ENCODE measurements around the gene DIO3.
"Not testable (repeated sequence)": the region's sequence is repeated elsewhere in the genome, so short reads cannot be mapped to it uniquely, and the experiment has no call there.

The DIO3 gene

DNA sequence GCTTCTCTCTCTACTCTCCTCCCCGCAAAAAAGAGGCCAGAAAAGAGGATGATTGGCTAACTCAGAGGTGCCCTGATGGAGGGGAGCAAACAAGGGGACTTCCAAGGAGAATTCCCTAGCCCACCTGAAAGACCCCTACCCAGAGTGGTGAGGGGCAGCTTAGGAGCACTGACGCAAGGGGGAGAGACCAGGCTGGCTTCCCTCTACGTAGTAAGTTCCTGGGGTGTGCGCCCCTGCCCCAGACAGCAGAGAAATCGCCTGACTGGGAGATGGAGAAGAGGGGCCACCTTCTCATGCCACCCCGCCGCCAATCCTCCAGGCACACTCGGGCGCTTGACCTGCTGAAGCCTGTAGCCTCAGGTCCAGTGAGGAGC lies 2.1 kb upstream of the DIO3 start:
- H3K4me3 Mint-ChIP-seq = no peak overlapping the region

DNA sequence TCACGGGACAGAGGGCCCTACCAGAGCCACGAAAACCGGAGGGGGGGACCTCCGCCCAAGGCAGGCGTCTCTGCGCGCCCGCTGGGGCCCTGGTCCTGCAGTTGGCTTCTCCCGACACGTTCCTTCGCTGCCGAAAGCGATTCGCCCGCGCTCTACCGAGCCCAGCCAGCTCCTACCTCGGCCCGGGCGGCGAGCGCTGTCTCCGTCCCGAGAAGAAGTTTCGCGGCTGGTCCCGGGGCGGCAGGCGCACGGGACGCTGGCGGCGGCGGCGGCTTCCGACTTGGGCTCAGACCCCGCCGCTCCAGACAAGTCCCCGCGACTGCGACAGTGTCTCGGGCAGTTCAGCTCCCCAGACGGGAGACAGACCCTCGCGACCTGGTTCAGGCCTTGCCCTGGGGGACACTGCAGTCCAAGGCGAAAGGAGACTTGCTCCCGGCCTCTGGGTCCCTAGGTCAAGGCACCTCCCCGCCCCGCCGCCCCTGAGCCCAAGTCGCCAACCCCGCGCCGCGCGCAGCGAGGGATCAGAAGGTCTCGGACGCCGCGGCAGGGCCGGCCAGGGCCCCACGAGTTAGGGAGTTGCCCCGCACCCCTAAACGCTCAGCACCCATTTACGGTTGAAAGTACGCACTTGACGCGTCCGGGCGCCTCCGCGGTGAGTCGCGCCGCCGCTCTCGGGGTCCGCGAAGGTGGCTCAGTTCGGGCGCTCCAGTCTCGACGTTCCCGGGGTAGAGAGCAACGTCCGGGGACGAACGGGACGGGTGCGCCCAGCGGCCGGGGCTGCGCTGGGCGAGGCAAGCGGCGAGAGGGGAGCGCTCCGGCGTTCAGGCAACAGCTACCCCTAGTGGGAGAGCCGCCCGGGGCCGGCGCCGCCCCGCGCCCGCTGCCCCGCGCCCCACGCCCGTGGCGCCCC lies 1.4 kb upstream of the DIO3 start:
- Mint-ChIP-seq H3K9me3 (peaks cover 1% of the 10 kb centered on the region), H3K4me1 (peaks cover 4% of the 10 kb centered on the region), H3K36me3 (peaks cover 9% of the 10 kb centered on the region), H3K27me3 (peaks cover 25% of the 10 kb centered on the region), H3K27ac (no peak overlapping the region), H3K4me3 (no peak overlapping the region)
- DNase-seq (ENCODE audit: low spot score in 2 of 2) (no peak), ATAC-seq (ENCODE audit: low read depth) (no peak)

More for the DNA sequence above, 2.1 kb upstream of the DIO3 start:
- DNase-seq (ENCODE audit: low spot score in 2 of 2) = no peak
- Mint-ChIP-seq H3K27me3 (peaks cover 25% of the 10 kb centered on the region), H3K9me3 (peaks cover 1% of the 10 kb centered on the region), H3K36me3 (peaks cover 9% of the 10 kb centered on the region), H3K4me1 (peaks cover 4% of the 10 kb centered on the region), H3K27ac (no peak overlapping the region)
- ATAC-seq (ENCODE audit: low read depth) = no peak

DNA sequence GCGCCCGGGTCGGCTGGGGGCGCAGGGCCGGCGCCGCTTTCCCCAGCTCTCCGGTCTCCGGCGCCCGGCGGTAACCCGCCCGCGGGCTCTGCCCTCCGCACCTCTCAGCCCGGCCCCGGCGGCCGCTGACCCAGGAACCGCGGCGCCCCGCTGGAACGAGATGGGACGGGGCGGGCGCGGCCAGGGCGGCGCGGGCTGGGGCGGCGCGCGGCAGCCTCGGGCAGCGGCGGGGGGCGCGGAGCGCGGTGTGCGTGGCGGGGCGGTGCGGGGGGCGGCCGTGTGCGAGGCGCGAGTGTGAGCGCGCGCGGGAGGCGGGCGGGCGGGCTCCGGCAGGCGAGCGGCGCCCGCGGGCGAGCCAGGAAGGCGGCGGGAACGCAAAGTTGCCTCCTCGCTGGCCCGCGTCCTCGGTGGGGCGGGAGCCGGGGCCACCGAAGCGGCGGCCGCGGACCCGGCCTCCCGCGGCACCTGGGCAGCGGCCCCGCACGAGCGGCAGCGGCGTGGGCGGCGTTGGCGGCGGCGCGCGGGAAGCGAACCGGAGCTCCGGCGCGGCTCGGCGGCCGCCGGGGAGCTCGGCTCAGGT lies 671 bp upstream of the DIO3 start:
- ATAC-seq (ENCODE audit: low read depth) = no peak
- Mint-ChIP-seq H3K9me3 (peaks cover 2% of the 10 kb centered on the region), H3K4me3 (no peak overlapping the region), H3K27ac (no peak overlapping the region), H3K27me3 (peaks cover 27% of the 10 kb centered on the region), H3K4me1 (peaks cover 6% of the 10 kb centered on the region), H3K36me3 (peaks cover 12% of the 10 kb centered on the region)
- DNase-seq (ENCODE audit: low spot score in 2 of 2) = no peak

GRCh38 chr14:101561897-101562490 lies 699 bp downstream of the DIO3 start:
- Mint-ChIP-seq H3K36me3 (peaks cover 11% of the 10 kb centered on the region), H3K4me3 (no peak overlapping the region), H3K4me1 (peaks cover 4% of the 10 kb centered on the region), H3K9me3 (peaks cover 2% of the 10 kb centered on the region), H3K27ac (no peak overlapping the region), H3K27me3 (peaks cover 37% of the 10 kb centered on the region)
- ATAC-seq (ENCODE audit: low read depth) (no peak), DNase-seq (ENCODE audit: low spot score in 2 of 2) (no peak)

DNA sequence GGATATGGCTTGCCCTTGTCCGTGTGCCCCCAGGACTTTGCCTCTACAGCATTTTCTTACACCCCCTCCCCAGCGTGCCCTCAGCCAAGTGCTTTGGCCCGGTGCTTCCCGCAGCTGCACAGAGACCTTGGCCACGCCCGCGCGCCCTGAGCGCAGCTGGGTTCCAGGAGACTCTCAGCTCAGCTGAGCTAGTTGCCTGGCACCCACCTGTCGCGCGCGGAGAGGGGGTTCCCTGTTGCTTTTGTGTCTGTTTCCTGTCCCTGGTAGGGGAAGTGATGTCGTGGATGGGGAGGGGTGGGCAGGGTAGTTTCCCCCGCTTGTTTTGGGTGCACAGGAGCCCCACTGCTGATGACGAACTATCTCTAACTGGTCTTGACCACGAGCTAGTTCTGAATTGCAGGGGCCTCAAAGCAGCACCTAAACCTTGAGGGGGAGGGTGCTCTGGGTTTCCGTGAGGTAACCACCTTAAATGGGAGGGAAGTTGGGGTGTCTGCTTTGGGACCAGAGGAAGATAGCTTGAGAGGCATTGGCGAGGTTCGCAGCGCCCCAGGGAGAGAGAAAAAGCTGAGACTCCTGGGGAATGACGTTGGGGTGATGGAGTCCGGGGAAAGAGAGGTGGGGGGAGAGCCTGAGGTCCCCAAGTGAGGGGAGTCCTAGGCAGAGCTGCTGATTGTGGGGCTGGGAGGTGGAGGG lies 1.5 kb downstream of the DIO3 start:
- ATAC-seq (ENCODE audit: low read depth) = no peak
- Mint-ChIP-seq H3K27ac (no peak overlapping the region), H3K4me3 (no peak overlapping the region), H3K27me3 (peaks cover 35% of the 10 kb centered on the region), H3K4me1 (peaks cover 4% of the 10 kb centered on the region), H3K9me3 (peaks cover 2% of the 10 kb centered on the region), H3K36me3 (peaks cover 11% of the 10 kb centered on the region)
- DNase-seq (ENCODE audit: low spot score in 2 of 2) = no peak

DNA sequence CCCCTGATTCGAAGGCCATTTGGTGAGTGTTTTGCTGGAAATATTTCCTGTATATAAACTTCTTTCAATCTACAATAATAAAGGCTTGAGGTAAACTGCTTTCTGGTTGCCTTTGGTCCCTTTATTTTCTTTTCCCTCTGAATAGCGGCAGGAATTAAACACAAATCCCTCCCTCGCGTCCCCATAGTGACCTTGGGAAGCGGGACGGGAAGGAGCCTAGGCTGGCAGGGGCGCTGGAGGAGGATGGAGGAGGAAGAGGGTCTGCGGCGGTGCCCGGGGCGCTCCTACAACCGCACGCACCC lies 2.0 kb downstream of the DIO3 start:
- no peak overlapping the region for H3K27ac Mint-ChIP-seq
- H3K36me3 Mint-ChIP-seq = peaks cover 11% of the 10 kb centered on the region
- no peak for DNase-seq (ENCODE audit: low spot score in 2 of 2)
- H3K4me3 Mint-ChIP-seq = no peak overlapping the region
- ATAC-seq (ENCODE audit: low read depth) = no peak
- peaks cover 38% of the 10 kb centered on the region for H3K27me3 Mint-ChIP-seq
- peaks cover 2% of the 10 kb centered on the region for H3K9me3 Mint-ChIP-seq
- peaks cover 4% of the 10 kb centered on the region for H3K4me1 Mint-ChIP-seq

GRCh38 chr14:101563654-101564443 lies 2.6 kb downstream of the DIO3 start:
- no peak for DNase-seq (ENCODE audit: low spot score in 2 of 2)
- Mint-ChIP-seq H3K36me3 (peaks cover 11% of the 10 kb centered on the region), H3K4me3 (no peak overlapping the region), H3K4me1 (peaks cover 4% of the 10 kb centered on the region), H3K27ac (no peak overlapping the region), H3K9me3 (peaks cover 2% of the 10 kb centered on the region), H3K27me3 (peaks cover 35% of the 10 kb centered on the region)
- no peak for ATAC-seq (ENCODE audit: low read depth)

- Mint-ChIP-seq H3K9me3 (peaks cover 2% of the 10 kb centered on the region), H3K27me3 (peaks cover 37% of the 10 kb centered on the region), H3K4me1 (peaks cover 4% of the 10 kb centered on the region), H3K4me3 (no peak overlapping the region), H3K36me3 (peaks cover 11% of the 10 kb centered on the region), H3K27ac (no peak overlapping the region)
- no peak for DNase-seq (ENCODE audit: low spot score in 2 of 2)
- ATAC-seq (ENCODE audit: low read depth) = no peak
Observed at GRCh38 chr14:101564444-101564776, 3.1 kb downstream of the DIO3 start.

GRCh38 chr14:101564819-101565698 lies 3.8 kb downstream of the DIO3 start:
- Mint-ChIP-seq H3K27me3 (peaks cover 37% of the 10 kb centered on the region), H3K36me3 (peaks cover 11% of the 10 kb centered on the region), H3K4me3 (no peak overlapping the region), H3K4me1 (peaks cover 4% of the 10 kb centered on the region), H3K27ac (no peak overlapping the region), H3K9me3 (peaks cover 2% of the 10 kb centered on the region)
- ATAC-seq (ENCODE audit: low read depth) = no peak
- DNase-seq (ENCODE audit: low spot score in 2 of 2) = no peak

DNA sequence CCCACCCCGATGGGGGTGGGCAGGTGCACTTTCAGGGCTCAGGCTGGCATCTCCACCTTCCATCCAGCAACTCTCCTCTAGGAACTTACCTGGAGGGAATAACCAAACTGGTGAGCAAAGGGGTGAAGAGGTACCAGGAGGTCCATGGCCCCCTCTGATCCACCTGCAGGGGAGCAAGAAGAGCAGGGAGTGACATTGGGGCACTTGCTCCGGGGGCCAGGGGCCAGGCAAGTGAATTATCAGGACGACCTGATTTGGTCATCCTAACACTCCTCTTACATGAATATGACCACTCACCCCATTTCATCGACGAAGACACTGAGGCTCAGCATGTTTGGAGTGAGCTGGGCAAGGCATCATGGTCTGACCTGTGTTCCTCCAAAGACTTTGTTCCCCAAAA lies 6.0 kb downstream of the DIO3 start:
- Mint-ChIP-seq H3K4me1 (peaks cover 4% of the 10 kb centered on the region), H3K9me3 (peaks cover 2% of the 10 kb centered on the region), H3K27ac (no peak overlapping the region), H3K27me3 (peaks cover 41% of the 10 kb centered on the region), H3K36me3 (peaks cover 10% of the 10 kb centered on the region), H3K4me3 (no peak overlapping the region)
- ATAC-seq (ENCODE audit: low read depth) (no peak), DNase-seq (ENCODE audit: low spot score in 2 of 2) (no peak)

DNA sequence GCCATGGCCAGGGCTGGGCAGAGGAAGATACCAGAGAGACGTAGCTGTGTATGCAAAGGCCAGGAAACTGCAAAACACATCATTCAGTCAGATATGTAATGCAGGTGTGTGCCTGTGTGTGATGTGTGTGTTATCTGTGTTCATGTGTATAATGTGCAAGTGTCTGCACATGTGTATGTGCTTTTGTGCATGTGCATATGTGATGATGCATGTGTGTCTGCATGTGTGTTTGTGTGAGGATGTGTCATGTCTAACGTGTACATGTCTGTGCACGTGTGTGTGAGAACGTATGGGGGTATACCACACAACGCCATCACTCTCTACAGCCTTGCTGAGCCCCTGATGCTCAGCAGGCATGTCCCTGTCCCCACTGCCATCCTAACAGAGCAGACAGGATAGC lies 9.7 kb downstream of the DIO3 start:
- Mint-ChIP-seq H3K4me3 (no peak overlapping the region), H3K4me1 (no peaks in the 10 kb centered on the region), H3K36me3 (no peaks in the 10 kb centered on the region), H3K27ac (no peak overlapping the region), H3K27me3 (peaks cover 28% of the 10 kb centered on the region), H3K9me3 (no peaks in the 10 kb centered on the region)
- ATAC-seq (ENCODE audit: low read depth) (no peak), DNase-seq (ENCODE audit: low spot score in 2 of 2) (no peak)

DNA sequence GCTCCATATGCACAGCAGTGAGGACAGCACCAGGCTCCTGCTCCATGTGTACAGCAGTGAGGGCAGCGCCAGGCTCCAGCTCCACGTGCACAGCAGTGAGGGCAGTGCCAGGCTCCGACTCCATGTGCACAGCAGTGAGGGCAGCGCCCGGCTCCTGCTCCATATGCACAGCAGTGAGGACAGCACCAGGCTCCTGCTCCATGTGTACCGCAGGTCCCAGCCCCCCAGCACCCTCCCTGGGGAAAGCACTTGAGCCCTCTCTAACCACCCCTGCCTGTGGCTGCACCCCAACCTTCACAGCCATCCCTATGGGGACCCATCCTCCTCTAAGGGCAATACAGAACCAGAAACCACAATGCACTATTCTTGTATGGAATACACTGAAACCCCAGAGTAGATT lies 11.2 kb downstream of the DIO3 start:
- H3K27ac Mint-ChIP-seq; H3K4me3 Mint-ChIP-seq; DNase-seq (ENCODE audit: low spot score in 2 of 2); ATAC-seq (ENCODE audit: low read depth); H3K4me1 Mint-ChIP-seq; H3K36me3 Mint-ChIP-seq; H3K9me3 Mint-ChIP-seq: not testable (repeated sequence)
- H3K27me3 Mint-ChIP-seq = peaks cover 19% of the 10 kb centered on the region

GRCh38 chr14:101573289-101573688 lies 12.0 kb downstream of the DIO3 start:
- DNase-seq (ENCODE audit: low spot score in 2 of 2) = no peak
- no peaks in the 10 kb centered on the region for H3K36me3 Mint-ChIP-seq
- no peak for ATAC-seq (ENCODE audit: low read depth)
- no peaks in the 10 kb centered on the region for H3K9me3 Mint-ChIP-seq
- H3K4me3 Mint-ChIP-seq = no peak overlapping the region
- H3K4me1 Mint-ChIP-seq = no peaks in the 10 kb centered on the region
- H3K27me3 Mint-ChIP-seq = peaks cover 18% of the 10 kb centered on the region
- H3K27ac Mint-ChIP-seq = no peak overlapping the region
